C4-2B (cell line): ENCODE data around the gene TMEM207.
A peak's percentile ranks its signal among the peaks of the same experiment; 100 is the strongest.

Experiments used
- CTCF ChIP-seq: fragments of 450-650 bp; conservative IDR thresholded peaks from 2 replicates; pipeline ENCODE4 v1.5.1; 2017; ENCODE audit warnings: mild to moderate bottlenecking
- ZFX ChIP-seq: fragments of 450-650 bp; IDR thresholded peaks from 2 replicates; pipeline ENCODE4 v1.6.1; 2017

- TF ChIP-seq CTCF (peak; percentile 94), ZFX (no peak)
These were observed 24.9 kb downstream of the TMEM207 start for GRCh38 chr3:190424478-190425439.
